Measurements from ENCODE around the gene ELOB.

The ELOB gene

GRCh38 chr16:2741168-2741567, 35.9 kb downstream of the ELOB start:
- Histone ChIP-seq H3K4me3 (ENCODE audit: low read depth in 1 of 2, low read length in 2 of 2) (no peak overlapping the region), H3K27ac (ENCODE audit: low read length) (no peak overlapping the region), H3K27me3 (ENCODE audit: insufficient read depth, low read length, poor library complexity) (no peaks in the 10 kb centered on the region), H3K4me1 (ENCODE audit: insufficient read depth, low read length) (no peaks in the 10 kb centered on the region), H3K9me3 (ENCODE audit: insufficient read depth, low read length, severe bottlenecking) (no peaks in the 10 kb centered on the region), H4K20me1 (ENCODE audit: insufficient read depth, low read length) (no peaks in the 10 kb centered on the region), H3K4me2 (ENCODE audit: insufficient read depth, low read length) (no peak overlapping the region), H3K36me3 (ENCODE audit: insufficient read depth, low read length) (no peaks in the 10 kb centered on the region), H3K9ac (ENCODE audit: low read depth, low read length) (no peak overlapping the region), H3K79me2 (ENCODE audit: insufficient read depth, low read length) (no peaks in the 10 kb centered on the region), H2AFZ (ENCODE audit: low read depth, low read length) (no peak overlapping the region)
- no peak for ATAC-seq (ENCODE audit: insufficient read depth, low read depth)
- DNase-seq = no peak
- TF ChIP-seq CTCF (IDR thresholded peaks at IDR 0.05; ENCODE audit: borderline replicate concordance, extremely low read depth, low read length, poor library complexity, severe bottlenecking) (no peak), EZH2 (IDR thresholded peaks at IDR 0.05; ENCODE audit: borderline replicate concordance, low read depth, low read length, severe bottlenecking) (no peak)

- no peaks in the 10 kb centered on the region for H3K27me3 ChIP-seq (ENCODE audit: insufficient read depth, low read length, poor library complexity)
- no peaks in the 10 kb centered on the region for H3K36me3 ChIP-seq (ENCODE audit: insufficient read depth, low read length)
- no peak overlapping the region for H3K4me2 ChIP-seq (ENCODE audit: insufficient read depth, low read length)
- no peak overlapping the region; the same call in 1 of the 2 replicates for H3K9ac ChIP-seq (ENCODE audit: low read depth, low read length)
- no peaks in the 10 kb centered on the region for H3K4me1 ChIP-seq (ENCODE audit: insufficient read depth, low read length)
- no peaks in the 10 kb centered on the region for H3K9me3 ChIP-seq (ENCODE audit: insufficient read depth, low read length, severe bottlenecking)
- no peak overlapping the region for H3K4me3 ChIP-seq (ENCODE audit: low read depth in 1 of 2, low read length in 2 of 2)
- no peak for ATAC-seq (ENCODE audit: insufficient read depth, low read depth)
- no peaks in the 10 kb centered on the region for H4K20me1 ChIP-seq (ENCODE audit: insufficient read depth, low read length)
- no peak overlapping the region for H3K27ac ChIP-seq (ENCODE audit: low read length)
- no peak for DNase-seq
- no peaks in the 10 kb centered on the region for H3K79me2 ChIP-seq (ENCODE audit: insufficient read depth, low read length)
- no peak for TF ChIP-seq EZH2 (IDR thresholded peaks at IDR 0.05; ENCODE audit: borderline replicate concordance, low read depth, low read length, severe bottlenecking)
- no peak overlapping the region for H2AFZ ChIP-seq (ENCODE audit: low read depth, low read length)
Measured at GRCh38 chr16:2740476-2740875, 36.6 kb downstream of the ELOB start.

GRCh38 chr16:2739625-2740430, 37.3 kb downstream of the ELOB start:
- no peak for ATAC-seq (ENCODE audit: insufficient read depth, low read depth)
- Histone ChIP-seq H3K9ac (ENCODE audit: low read depth, low read length) (no peak overlapping the region; the same call in 1 of the 2 replicates), H4K20me1 (ENCODE audit: insufficient read depth, low read length) (no peaks in the 10 kb centered on the region), H3K79me2 (ENCODE audit: insufficient read depth, low read length) (no peaks in the 10 kb centered on the region), H2AFZ (ENCODE audit: low read depth, low read length) (no peak overlapping the region), H3K27ac (ENCODE audit: low read length) (no peak overlapping the region), H3K9me3 (ENCODE audit: insufficient read depth, low read length, severe bottlenecking) (no peaks in the 10 kb centered on the region), H3K36me3 (ENCODE audit: insufficient read depth, low read length) (no peaks in the 10 kb centered on the region), H3K4me2 (ENCODE audit: insufficient read depth, low read length) (no peak overlapping the region), H3K27me3 (ENCODE audit: insufficient read depth, low read length, poor library complexity) (no peaks in the 10 kb centered on the region), H3K4me1 (ENCODE audit: insufficient read depth, low read length) (no peaks in the 10 kb centered on the region), H3K4me3 (ENCODE audit: low read depth in 1 of 2, low read length in 2 of 2) (no peak overlapping the region)
- TF ChIP-seq CTCF (IDR thresholded peaks at IDR 0.05; ENCODE audit: borderline replicate concordance, extremely low read depth, low read length, poor library complexity, severe bottlenecking) = no peak
- no peak for TF ChIP-seq EZH2 (IDR thresholded peaks at IDR 0.05; ENCODE audit: borderline replicate concordance, low read depth, low read length, severe bottlenecking)
- DNase-seq = no peak

DNA sequence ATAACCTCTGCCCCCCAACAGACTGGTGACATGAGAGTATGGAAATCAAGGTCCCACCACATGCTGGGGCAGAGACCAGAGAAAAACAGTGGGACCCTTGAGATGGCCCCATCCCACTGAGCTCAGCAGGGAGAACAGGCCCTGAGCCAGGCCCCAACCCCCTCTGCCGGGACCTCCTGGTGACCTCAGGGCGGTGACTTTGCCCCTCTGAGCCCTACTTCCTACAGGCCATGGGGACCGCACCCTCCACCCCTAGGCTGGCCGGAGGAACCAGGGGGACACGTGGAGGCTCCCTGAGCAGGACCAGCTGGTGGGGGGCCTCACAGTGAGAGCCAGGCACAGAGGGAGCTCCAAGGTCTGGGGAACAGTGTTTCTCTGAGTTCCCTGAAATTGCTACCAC, 38.5 kb downstream of the ELOB start:
- Histone ChIP-seq H2AFZ (ENCODE audit: low read depth, low read length) (no peak overlapping the region), H3K9ac (ENCODE audit: low read depth, low read length) (no peak overlapping the region), H3K4me3 (ENCODE audit: low read depth in 1 of 2, low read length in 2 of 2) (no peak overlapping the region), H3K79me2 (ENCODE audit: insufficient read depth, low read length) (no peaks in the 10 kb centered on the region), H3K27ac (ENCODE audit: low read length) (no peak overlapping the region), H3K9me3 (ENCODE audit: insufficient read depth, low read length, severe bottlenecking) (no peaks in the 10 kb centered on the region), H3K4me2 (ENCODE audit: insufficient read depth, low read length) (no peak overlapping the region), H3K36me3 (ENCODE audit: insufficient read depth, low read length) (no peaks in the 10 kb centered on the region), H3K27me3 (ENCODE audit: insufficient read depth, low read length, poor library complexity) (no peaks in the 10 kb centered on the region), H4K20me1 (ENCODE audit: insufficient read depth, low read length) (no peaks in the 10 kb centered on the region), H3K4me1 (ENCODE audit: insufficient read depth, low read length) (no peaks in the 10 kb centered on the region)
- no peak for ATAC-seq (ENCODE audit: insufficient read depth, low read depth)
- TF ChIP-seq CTCF (IDR thresholded peaks at IDR 0.05; ENCODE audit: borderline replicate concordance, extremely low read depth, low read length, poor library complexity, severe bottlenecking) = no peak
- no peak for DNase-seq

All from DND-41 (cell line).